Heart left ventricle (tissue), 16 donors: ENCODE results near the gene PALLD. TPM values are rescaled to one million over a fixed set of nuclear protein-coding genes. Genes with fewer than 3 reads are reported as not detected.

ENCODE experiments used
- ATAC-seq, 4 donors: fragments of 200-7000 bp; cut with Tn5 transposase; one replicate each; pipeline ENCODE4 v1.9.1; 2020 to 2022; ENCODE audit warnings: moderate library complexity in 4 of 4, mild to moderate bottlenecking in 3 of 4, moderate number of reproducible peaks in 1 of 4
- DNase-seq, 5 donors: peaks; one replicate each; pipeline ENCODE4 v3.0.0-alpha.2; 2020
- H3K27ac ChIP-seq, 12 donors: fragments of 200-600 bp; sonication (generic) in 4 of 12; one replicate each; pipeline versions ENCODE4 v1.5.0 to v1.8.0; 2016 to 2022; ENCODE audit warnings: mild to moderate bottlenecking in 2 of 12
- H3K27me3 ChIP-seq, 9 donors: fragments of 200-600 bp; sonication (generic) in 2 of 9; one replicate each; pipeline versions ENCODE4 v1.5.1 to v1.8.0; 2016 to 2022; ENCODE audit warnings: mild to moderate bottlenecking in 3 of 9
- H3K36me3 ChIP-seq, 9 donors: fragments of 200-600 bp; sonication (generic) in 2 of 9; one replicate each; pipeline versions ENCODE4 v1.5.0 to v1.8.0; 2018 to 2022; ENCODE audit warnings: mild to moderate bottlenecking in 2 of 9
- H3K4me1 ChIP-seq, 12 donors: fragments of 200-600 bp; sonication (generic) in 4 of 12; one replicate each; pipeline versions ENCODE4 v1.5.0 to v1.8.0; 2016 to 2022; ENCODE audit warnings: mild to moderate bottlenecking in 3 of 12
- H3K4me3 ChIP-seq, 12 donors: fragments of 200-600 bp; sonication (generic) in 4 of 12; one replicate each; pipeline versions ENCODE4 v1.5.0 to v1.8.0; 2017 to 2022; ENCODE audit warnings: mild to moderate bottlenecking in 9 of 12, moderate library complexity in 4 of 12
- H3K9me3 ChIP-seq, 12 donors: fragments of 200-600 bp; sonication (generic) in 4 of 12; one replicate each; pipeline versions ENCODE4 v1.5.0 to v1.8.0; 2016 to 2022; ENCODE audit warnings: mild to moderate bottlenecking in 1 of 12
- POLR2A ChIP-seq, 2 donors: fragments of 450-650 bp; IDR thresholded peaks; one replicate each; pipeline ENCODE4 v1.6.1; 2017; ENCODE audit warnings: antibody characterized with exemption in 2 of 2, mild to moderate bottlenecking in 2 of 2, moderate library complexity in 2 of 2
- WGBS, 4 donors: extraction: QIAGEN DNeasy Blood & Tissue Kit in 2 of 4; methylation state at CpG; one replicate each; pipeline versions ENCODE4 v1.1.5 to v1.1.7; 2013 to 2018; 5-methylcytosine and 5-hydroxymethylcytosine counted together
- intact Hi-C, 10 donors: fragments of 100-400 bp; cut with DNase I; formaldehyde crosslinking; loops; one replicate each; pipeline versions ENCODE4 v1.11.1 to v1.14.2; 2022
- polyA plus RNA-seq, 2 donors: library from polyadenylated mRNA; stranded (reverse); fragments of 200-250 nt; gene quantifications; one replicate each; pipeline ENCODE4 v1.2.3, GENCODE V29; 2013
- total RNA-seq, 9 donors: library from RNA; depleted of rRNA in 2 of 9; stranded (reverse); fragments of >200 nt in 2 of 9; fragmentation: NEBNext Ultra II Directional in 3 of 9; extraction: Animal tissue kit (Norgen Biotek cat#: 25700) in 3 of 9; gene quantifications; one replicate each; pipeline versions ENCODE4 v1.1.0 to v1.2.4, GENCODE V29; 2016 to 2023
- TF ChIP-seq, protein P1 (sequence below), 12 donors: fragments of 200-600 bp; sonication (generic) in 4 of 12; IDR thresholded peaks; one replicate each; pipeline versions ENCODE4 v1.5.0 to v1.8.0; 2018 to 2022; ENCODE audit warnings: antibody characterized with exemption in 12 of 12, mild to moderate bottlenecking in 5 of 12
- donor health status: ischemic (EF 13 %, LVEDD 7.1; RV severe dilation, severe dysfunction).
- donor health status: healthy with polysubstance abuse.
- donor health status: DM: no; HTN: yes; CAD: no.
- donor health status: DM: no; HTN: no; CAD: no.
- donor health status: ischemic (EF 25% LVEDD 6.9; RV normal size, moderate dysfunction).
- donor health status: ischemic (EF 25% LVEDD 5.7; RV mildly dilated, moderate dysfunction).
- donor health status: healthy.
- donor health status: DM: yes; HTN: yes; CAD: no.
- donor health status: ischemic (EF 35%, LVEDD 5.7; RV mildly dilated, moderate dysfunction).
- donor health status: nonischemic (EF 11% LVEDD 7.7; RV severe dilation, severe dysfunction).
- donor health status: DM: yes; HTN: yes; CAD: no.
- donor health status: PGD.
- donor health status: ischemic (EF 29% LVEDD 5.4; RV normal size, mild dysfunction).
- donor health status: nonischemic (EF 23%, LVEDD 6.1; RV moderate dilation, normal function).

Gene PALLD
- total and polyA plus RNA-seq, 11 donors = 193 to 1,428 (median 1,015) TPM

DNA sequence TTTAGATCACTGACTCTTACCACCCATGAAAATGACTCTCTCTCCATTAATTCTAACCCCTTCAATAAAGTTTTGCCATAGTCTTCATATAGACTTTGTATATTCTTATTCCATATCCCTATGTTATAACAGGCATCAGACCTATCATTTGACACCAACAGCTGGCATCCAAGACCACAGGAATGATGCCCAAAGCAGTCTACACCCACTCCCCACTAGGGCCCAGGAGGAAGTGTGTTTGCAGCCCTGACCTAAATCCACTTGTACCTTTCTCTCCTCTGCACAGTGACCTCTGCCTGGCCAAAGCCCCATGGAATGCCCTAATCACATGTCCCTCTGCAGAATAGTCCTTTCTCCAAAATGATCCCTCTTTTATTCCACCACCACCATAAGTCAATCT, 294.0 kb downstream of the PALLD start:
- H3K27ac ChIP-seq = peak overlapping the region in 1 of 12 donors; percentile 22

DNA sequence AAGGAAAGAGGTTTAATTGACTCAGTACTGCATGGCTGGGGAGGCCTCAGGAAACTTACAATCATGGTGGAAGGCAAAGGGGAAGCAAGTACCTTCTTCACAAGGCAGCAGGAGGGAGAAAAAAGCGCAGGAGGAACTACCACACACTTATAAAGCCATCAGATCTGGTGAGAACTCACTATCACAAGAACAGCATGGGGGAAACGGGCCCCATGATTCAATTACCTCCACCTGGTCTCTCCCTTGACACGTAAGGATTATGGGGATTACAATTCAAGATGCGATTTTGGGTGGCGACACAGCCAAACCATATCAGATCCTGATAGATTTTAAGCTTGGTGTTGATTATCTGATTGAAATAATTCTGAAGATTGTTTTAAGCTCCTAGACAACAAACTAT, 294.5 kb downstream of the PALLD start:
- no peak for ATAC-seq
- H3K9me3 ChIP-seq = no peaks in the 10 kb centered on the region
- 90 to 94% (median 91%) methylated on average over 5 of the region's 5 CpGs for WGBS, 4 donors
- H3K27ac ChIP-seq = peak overlapping the region in 1 of 12 donors; percentile 22
- TF ChIP-seq POLR2A (IDR thresholded peaks at IDR 0.05) = no peak
- TF ChIP-seq, protein P1, sequence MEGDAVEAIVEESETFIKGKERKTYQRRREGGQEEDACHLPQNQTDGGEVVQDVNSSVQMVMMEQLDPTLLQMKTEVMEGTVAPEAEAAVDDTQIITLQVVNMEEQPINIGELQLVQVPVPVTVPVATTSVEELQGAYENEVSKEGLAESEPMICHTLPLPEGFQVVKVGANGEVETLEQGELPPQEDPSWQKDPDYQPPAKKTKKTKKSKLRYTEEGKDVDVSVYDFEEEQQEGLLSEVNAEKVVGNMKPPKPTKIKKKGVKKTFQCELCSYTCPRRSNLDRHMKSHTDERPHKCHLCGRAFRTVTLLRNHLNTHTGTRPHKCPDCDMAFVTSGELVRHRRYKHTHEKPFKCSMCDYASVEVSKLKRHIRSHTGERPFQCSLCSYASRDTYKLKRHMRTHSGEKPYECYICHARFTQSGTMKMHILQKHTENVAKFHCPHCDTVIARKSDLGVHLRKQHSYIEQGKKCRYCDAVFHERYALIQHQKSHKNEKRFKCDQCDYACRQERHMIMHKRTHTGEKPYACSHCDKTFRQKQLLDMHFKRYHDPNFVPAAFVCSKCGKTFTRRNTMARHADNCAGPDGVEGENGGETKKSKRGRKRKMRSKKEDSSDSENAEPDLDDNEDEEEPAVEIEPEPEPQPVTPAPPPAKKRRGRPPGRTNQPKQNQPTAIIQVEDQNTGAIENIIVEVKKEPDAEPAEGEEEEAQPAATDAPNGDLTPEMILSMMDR (IDR thresholded peaks at IDR 0.05) = no peak
- intact Hi-C loops = no loop called here
- peaks cover 0 to 29% (median 11%) of the 10 kb centered on the region in 12 donors for H3K4me1 ChIP-seq
- H3K4me3 ChIP-seq = no peak overlapping the region
- H3K27me3 ChIP-seq = no peaks in the 10 kb centered on the region
- DNase-seq = no peak
- no peaks in the 10 kb centered on the region for H3K36me3 ChIP-seq

More for the DNA sequence above, 294.0 kb downstream of the PALLD start:
- Histone ChIP-seq H3K9me3 (no peaks in the 10 kb centered on the region), H3K27me3 (no peaks in the 10 kb centered on the region), H3K4me1 (peaks cover 0 to 24% (median 8%) of the 10 kb centered on the region in 12 donors), H3K36me3 (no peaks in the 10 kb centered on the region), H3K4me3 (no peak overlapping the region)
- DNase-seq = no peak
- no peak for TF ChIP-seq POLR2A (IDR thresholded peaks at IDR 0.05)
- TF ChIP-seq, protein P1 (IDR thresholded peaks at IDR 0.05) = no peak
- intact Hi-C loops = no loop called here
- peak in 2 of 4 donors; percentile 17 to 44 for ATAC-seq

DNA sequence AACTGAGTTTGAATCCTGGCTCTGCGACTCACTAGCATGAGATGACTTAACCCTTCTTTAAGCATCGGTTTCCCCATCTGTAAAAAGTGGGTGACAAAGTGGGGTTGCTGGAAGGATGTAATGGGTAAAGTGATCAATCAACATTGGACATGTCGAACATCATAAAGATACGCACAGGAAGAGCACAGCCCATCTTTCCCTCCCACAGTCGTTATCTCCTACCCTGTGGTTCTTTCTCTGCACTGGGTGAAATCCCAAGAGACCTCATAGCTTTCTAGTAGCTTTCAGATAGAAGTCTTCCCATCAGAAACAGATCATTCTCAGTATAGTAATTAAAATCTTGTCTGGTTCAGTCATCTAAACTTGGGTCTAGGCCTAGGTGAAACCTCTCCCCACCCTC, 296.7 kb downstream of the PALLD start:
- ATAC-seq = no peak
- Histone ChIP-seq H3K9me3 (no peaks in the 10 kb centered on the region), H3K4me1 (peaks cover 0 to 45% (median 21%) of the 10 kb centered on the region in 12 donors), H3K27ac (peak overlapping the region in 2 of 12 donors; percentile 16 to 25), H3K4me3 (no peak overlapping the region), H3K36me3 (no peaks in the 10 kb centered on the region), H3K27me3 (no peaks in the 10 kb centered on the region)
- intact Hi-C loops = no loop called here
- DNase-seq = no peak
- 88 to 93% (median 92%) methylated on average over 5 of the region's 5 CpGs for WGBS, 4 donors
- TF ChIP-seq POLR2A (IDR thresholded peaks at IDR 0.05) = no peak
- TF ChIP-seq, protein P1 (IDR thresholded peaks at IDR 0.05) = no peak

DNA sequence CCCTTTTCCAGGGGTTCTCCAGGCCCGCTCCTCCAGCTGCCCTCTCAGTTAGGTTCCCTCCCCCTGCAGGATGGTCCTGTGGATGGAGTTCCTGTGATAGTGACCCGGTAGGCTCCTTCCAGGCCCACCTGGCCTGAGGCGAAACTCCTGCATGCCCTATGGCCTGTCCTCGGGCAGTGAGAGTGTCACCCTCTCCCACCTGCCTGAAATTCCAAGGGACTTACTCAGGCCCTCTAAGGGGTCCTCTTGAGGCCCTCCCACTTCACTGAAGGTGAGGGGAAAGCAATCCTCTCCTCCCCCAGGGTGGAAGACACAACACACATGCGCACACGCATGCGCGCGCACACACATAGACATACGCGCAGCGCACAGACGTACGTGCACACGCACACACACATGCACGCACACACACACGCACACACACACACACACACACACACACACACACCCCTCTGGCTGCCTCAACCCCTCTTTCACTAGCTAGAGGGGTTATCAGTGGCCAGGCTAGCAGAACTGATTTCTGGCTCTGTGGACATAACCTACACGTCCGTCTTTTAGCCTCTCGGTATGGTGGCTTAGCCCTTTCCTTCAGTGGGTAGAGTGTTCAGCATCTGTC, 297.3 kb downstream of the PALLD start:
- DNase-seq = no peak

More for the DNA sequence above, 297.3 kb downstream of the PALLD start:
- H3K9me3 ChIP-seq = no peaks in the 10 kb centered on the region
- WGBS, 4 donors = 82 to 97% (median 88%) methylated on average over 18 to 20 of the region's 20 CpGs
- intact Hi-C loops = no loop called here
- peaks cover 0 to 44% (median 21%) of the 10 kb centered on the region in 12 donors for H3K4me1 ChIP-seq
- no peaks in the 10 kb centered on the region for H3K27me3 ChIP-seq
- peak overlapping the region in 2 of 12 donors; percentile 17 to 61 for H3K27ac ChIP-seq
- no peaks in the 10 kb centered on the region for H3K36me3 ChIP-seq
- no peak overlapping the region for H3K4me3 ChIP-seq
- no peak for TF ChIP-seq POLR2A (IDR thresholded peaks at IDR 0.05)
- peak in 1 of 4 donors; percentile 28 for ATAC-seq
